HG03575 (cell line): ENCODE results near the gene CD99L2.

Source experiments
- ATAC-seq: cut with Tn5 transposase; IDR thresholded peaks from one replicate; pipeline ENCODE4 v1.9.1; 2021; ENCODE audit not compliant: unreplicated experiment, insufficient number of reproducible peaks, low FRiP score; ENCODE audit errors: extremely low read depth

The CD99L2 gene

GRCh38 chrX:150769408-150769807, 129.1 kb downstream of the CD99L2 start:
- no peak for ATAC-seq

- no peak for ATAC-seq
Measured at GRCh38 chrX:150768580-150769190, 129.8 kb downstream of the CD99L2 start.

DNA sequence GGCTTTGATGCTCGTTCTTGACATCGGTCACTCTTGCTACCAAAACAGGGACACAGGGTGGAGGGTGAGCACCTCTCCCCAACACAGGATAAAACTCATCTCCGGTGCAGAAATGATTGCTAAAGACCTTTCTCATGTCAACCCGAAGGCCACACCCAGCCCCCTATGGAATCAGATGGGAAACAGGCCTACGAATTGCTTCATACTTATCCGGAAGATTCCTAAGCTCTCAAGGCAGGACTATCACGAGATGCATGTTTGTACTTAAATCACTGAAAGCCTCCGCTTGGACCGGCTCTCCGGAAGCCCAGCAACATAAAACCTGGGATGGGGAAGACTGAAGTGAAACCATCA, 130.4 kb downstream of the CD99L2 start:
- ATAC-seq, result no peak

DNA sequence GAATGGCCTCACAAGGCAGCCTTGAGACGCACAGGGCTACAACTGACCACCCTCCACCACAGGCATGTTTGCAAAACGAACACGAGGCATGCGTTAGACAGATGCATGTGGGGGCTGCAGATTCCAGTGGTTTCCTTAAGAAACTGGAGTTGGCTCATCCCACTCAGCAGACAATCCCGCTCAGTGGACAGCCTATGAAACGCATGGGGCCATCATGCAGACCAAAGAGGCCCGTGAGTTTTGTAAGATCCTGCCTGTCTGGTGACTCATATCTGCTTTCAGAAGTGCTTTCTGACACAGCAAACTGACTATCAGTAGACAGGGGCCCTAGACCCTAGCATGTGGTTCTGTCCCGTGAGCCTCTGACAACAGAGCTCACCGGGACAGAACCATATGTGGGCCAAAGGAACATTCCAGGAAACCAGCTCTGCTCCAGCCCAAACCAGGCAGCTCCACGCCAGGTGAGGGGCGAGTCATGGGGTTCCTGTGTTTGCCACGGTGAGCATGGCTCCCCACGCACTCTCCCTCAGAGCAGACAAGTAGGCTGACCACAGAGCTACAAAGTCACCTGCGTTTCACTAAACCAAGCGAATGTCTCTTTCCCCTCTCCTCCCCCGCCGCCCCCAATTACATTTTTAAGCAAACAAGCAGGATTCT, 130.9 kb downstream of the CD99L2 start:
- ATAC-seq, result no peak

GRCh38 chrX:150767045-150767395, 131.4 kb downstream of the CD99L2 start:
- no peak for ATAC-seq

DNA sequence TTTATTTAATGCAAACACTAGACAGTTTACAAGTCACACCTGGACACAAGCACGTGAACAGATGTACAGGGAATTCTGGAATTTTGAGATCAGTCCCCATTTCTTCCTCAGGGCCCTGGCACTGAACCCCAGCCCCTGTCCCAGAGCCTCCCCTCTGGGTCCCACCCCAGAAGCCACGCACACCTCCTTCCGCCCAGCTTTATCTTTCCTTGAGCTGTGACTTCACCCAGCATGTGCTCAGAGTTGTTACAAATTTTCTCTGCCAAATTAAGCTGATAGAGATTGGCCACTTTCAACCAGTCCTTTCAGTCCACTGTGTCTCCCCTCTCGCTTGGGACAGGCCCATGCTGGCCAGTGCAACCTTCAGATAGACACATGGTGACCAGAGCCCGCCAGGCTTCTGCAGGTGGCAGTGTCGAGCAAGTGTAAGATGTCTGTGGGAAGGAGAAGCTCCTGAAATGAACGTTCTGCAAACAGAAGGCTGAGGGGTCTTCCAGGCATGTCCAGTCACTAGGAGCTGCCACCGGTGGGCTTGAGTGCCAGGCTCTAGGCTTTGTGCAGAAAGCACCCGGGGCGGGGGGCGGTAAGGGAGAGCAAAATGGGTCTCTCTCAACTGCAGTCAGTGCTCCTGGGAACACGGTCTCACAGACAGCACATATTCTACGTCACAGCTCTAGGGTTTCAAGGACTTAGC, 132.0 kb downstream of the CD99L2 start:
- ATAC-seq, result no peak

DNA sequence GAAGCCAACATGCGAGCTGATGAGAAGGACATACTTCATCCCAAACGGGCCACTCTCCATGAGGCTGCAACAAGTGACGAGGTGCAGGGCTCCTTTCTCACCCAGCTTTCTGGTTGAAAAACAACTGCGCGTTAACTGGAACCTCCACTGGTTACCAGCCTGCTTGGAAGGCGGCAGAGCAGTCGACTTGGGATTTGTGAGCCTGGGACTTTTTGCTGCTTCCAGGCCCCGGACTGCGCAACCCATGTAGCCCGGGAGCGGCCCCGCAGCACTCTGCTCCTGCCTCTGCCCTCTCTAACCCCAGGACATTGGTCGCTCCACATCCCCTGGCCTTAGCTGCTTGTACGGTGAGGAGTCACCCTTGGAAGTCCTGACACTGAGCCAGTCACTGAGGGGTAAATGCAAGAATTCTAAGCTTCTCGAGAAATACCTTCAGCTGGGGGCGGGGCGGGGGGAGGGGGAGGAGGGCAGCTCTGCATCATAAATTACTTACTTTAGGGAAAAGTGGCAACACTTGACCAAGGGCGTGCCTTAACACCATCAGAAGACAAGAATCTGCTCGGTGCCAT, 132.6 kb downstream of the CD99L2 start:
- no peak for ATAC-seq

- no peak for ATAC-seq
Measured at GRCh38 chrX:150765237-150765636, 133.2 kb downstream of the CD99L2 start.

GRCh38 chrX:150763810-150764209, 134.7 kb downstream of the CD99L2 start:
- ATAC-seq, result no peak

DNA sequence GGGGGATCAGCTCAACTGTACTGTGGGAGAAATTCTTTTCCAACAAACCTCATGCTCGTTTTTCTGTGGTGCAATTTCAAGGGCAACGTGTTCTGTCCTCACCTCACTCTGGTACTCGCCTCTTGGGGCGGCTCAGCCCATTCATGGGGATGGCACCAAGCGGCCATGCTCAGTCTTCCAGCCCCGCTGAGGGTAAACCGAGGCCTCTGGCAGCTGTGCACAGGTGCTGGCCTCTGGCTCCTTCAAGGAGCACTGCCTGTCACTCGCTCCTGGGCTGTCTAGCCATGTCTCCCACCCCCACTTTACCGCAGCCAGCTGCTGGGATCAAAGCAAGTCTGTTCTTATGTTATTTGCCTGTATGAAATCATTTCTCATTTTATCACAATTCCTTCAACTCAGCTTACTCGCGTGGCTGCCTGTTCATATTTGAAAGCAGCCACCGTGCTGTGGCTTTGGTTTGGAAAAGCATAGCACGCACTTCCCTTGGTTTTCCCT, 135.1 kb downstream of the CD99L2 start:
- ATAC-seq, result no peak

DNA sequence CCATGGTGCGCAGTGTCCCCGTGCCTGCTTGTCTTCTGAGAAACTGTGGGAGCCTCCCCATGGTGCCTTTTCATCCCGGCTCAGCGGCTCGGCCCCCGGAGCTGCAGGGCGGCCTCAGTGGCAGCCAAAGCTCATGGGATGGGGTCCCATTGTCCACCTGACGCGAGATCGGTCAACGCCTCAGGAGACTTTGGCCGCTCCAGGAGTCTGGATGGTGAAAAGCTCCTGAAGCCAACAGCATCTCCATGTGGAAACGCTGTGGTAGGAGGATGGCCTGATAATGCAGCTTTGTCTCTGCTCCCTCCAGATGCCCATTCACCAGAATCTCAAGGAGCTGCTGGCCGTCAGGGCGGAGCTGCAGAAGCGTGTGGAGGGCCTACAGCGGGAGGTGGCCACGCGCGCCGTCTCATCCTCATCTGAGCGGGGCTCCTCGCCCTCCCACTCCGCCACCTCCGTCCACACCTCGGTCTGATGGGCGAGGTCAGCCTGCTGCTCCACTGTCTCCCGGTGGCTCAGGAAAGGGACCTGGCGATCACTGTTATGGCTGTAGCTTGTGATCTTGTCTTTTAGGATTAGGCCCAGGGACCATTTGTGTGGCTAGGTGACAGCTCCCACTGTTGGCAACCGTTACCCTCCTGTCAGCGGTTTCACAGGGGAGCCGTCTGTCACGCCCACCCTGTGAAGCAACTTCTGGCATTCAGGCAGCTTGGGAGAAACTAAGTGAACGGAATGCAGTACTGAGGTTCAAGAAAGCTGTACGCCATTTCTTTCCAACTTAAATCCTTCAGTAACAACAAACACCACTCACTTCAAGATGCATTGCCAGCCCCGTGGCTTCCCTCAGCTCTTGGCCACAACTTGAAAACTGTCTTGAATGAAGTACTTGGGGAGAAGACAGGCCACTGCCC, 136.0 kb downstream of the CD99L2 start:
- no peak for ATAC-seq

- no peak for ATAC-seq
Measured at GRCh38 chrX:150761819-150762216, 136.7 kb downstream of the CD99L2 start.

- ATAC-seq, result no peak
Measured at GRCh38 chrX:150761176-150761818, 137.2 kb downstream of the CD99L2 start.

GRCh38 chrX:150759568-150760416, 138.7 kb downstream of the CD99L2 start:
- no peak for ATAC-seq

GRCh38 chrX:150757371-150757770, 141.1 kb downstream of the CD99L2 start:
- ATAC-seq, result no peak

- ATAC-seq, result no peak
Measured at GRCh38 chrX:150753968-150754367, 144.5 kb downstream of the CD99L2 start.

DNA sequence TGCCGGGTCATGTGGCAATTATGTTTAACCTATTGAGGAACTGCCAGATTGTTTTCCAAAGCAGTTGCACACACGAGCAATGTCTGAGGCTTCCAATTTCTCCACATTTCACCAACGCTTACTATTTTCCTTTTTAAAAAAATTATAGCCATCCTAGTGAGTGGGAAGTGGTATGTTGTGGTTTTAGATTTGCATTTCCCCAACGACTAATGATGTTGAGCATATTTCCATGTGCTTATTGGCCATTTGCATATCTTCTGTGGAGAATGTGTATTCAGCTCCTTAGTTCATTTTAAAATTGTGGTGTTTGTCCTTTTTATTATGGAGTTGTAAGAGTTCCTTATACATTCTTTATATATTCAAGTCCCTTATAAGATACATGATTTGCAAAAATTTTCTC, 145.1 kb downstream of the CD99L2 start:
- no peak for ATAC-seq

DNA sequence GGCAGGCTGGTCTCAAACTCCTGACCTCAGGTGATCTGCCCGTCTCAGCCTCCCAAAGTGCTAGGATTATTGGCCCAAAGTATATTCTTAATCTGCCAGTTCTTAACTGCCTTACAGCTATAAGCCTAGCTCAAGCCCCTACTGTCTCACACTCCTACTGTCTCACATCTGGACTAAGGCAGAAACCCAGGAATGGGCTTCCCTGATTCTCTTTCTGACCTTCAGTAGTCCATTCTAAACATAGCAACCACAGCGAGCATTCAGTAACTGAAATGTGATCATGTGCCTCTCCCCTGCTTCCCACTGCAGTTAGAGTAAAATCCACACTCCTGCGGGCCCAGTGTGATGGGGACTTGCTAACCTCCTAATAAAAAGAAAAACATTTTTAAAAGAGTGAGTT, 146.3 kb downstream of the CD99L2 start:
- no peak for ATAC-seq
